Activated CD8-positive, alpha-beta memory T cell treated with anti-CD3 and anti-CD28 coated beads, Interleukin-2, amount 50 U/mL, for 24 hours (primary cell): ENCODE results near the gene MAP4K4.
"Not testable (repeated sequence)": the region's sequence is repeated elsewhere in the genome, so short reads cannot be mapped to it uniquely, and the experiment has no call there.

ENCODE experiments used
- DNase-seq: peaks from one replicate; pipeline ENCODE4 v3.0.0-alpha.2; 2020; ENCODE audit errors: extremely low read depth

The MAP4K4 gene

GRCh38 chr2:101768556-101769220, 71.2 kb downstream of the MAP4K4 start:
- DNase-seq: no peak

GRCh38 chr2:101769726-101770125, 72.2 kb downstream of the MAP4K4 start:
- DNase-seq: not testable (repeated sequence)

GRCh38 chr2:101770726-101771125, 73.2 kb downstream of the MAP4K4 start:
- no peak for DNase-seq

GRCh38 chr2:101771227-101771902, 73.9 kb downstream of the MAP4K4 start:
- DNase-seq: no peak

- DNase-seq: no peak
Observed at GRCh38 chr2:101771910-101772321, 74.4 kb downstream of the MAP4K4 start.

GRCh38 chr2:101773137-101773536, 75.6 kb downstream of the MAP4K4 start:
- DNase-seq: no peak

- not testable (repeated sequence) for DNase-seq
Observed at GRCh38 chr2:101773961-101774360, 76.5 kb downstream of the MAP4K4 start.

GRCh38 chr2:101775092-101775491, 77.6 kb downstream of the MAP4K4 start:
- DNase-seq: no peak

GRCh38 chr2:101775636-101776035, 78.1 kb downstream of the MAP4K4 start:
- no peak for DNase-seq

- no peak for DNase-seq
Observed at GRCh38 chr2:101776172-101777043, 78.9 kb downstream of the MAP4K4 start.

- DNase-seq: no peak
Observed at GRCh38 chr2:101777337-101777736, 79.8 kb downstream of the MAP4K4 start.

- DNase-seq: no peak
Observed at GRCh38 chr2:101778102-101778501, 80.6 kb downstream of the MAP4K4 start.

GRCh38 chr2:101779190-101779589, 81.7 kb downstream of the MAP4K4 start:
- DNase-seq: no peak

- DNase-seq: no peak
Observed at GRCh38 chr2:101779656-101780055, 82.1 kb downstream of the MAP4K4 start.

- DNase-seq: no peak
Observed at GRCh38 chr2:101781326-101781725, 83.8 kb downstream of the MAP4K4 start.

- no peak for DNase-seq
Observed at GRCh38 chr2:101781791-101782426, 84.4 kb downstream of the MAP4K4 start.

- DNase-seq: no peak
Observed at GRCh38 chr2:101782427-101782792, 84.9 kb downstream of the MAP4K4 start.

GRCh38 chr2:101787097-101787496, 89.6 kb downstream of the MAP4K4 start:
- no peak for DNase-seq

GRCh38 chr2:101788565-101788964, 91.1 kb downstream of the MAP4K4 start:
- no peak for DNase-seq

GRCh38 chr2:101788995-101789970, 91.8 kb downstream of the MAP4K4 start:
- no peak for DNase-seq

- no peak for DNase-seq
Observed at GRCh38 chr2:101790416-101790815, 92.9 kb downstream of the MAP4K4 start.
